ENCODE measurements around the gene LYSMD3. TPM values are rescaled to one million over a fixed set of nuclear protein-coding genes. Genes with fewer than 3 reads are reported as not detected.

Gene LYSMD3
- total RNA-seq, 4 donors from 2014 or later = 6.4 to 13.7 (median 8.4) TPM

GRCh38 chr5:90519081-90519480, 10.3 kb downstream of the LYSMD3 start:
- no peaks in the 10 kb centered on the region for H3K9me3 ChIP-seq
- TF ChIP-seq POLR2A (IDR thresholded peaks at IDR 0.05) (no peak), EP300 (IDR thresholded peaks at IDR 0.05) (no peak), CTCF (IDR thresholded peaks at IDR 0.05) (no peak), POLR2AphosphoS5 (IDR thresholded peaks at IDR 0.05) (no peak)
- H3K36me3 ChIP-seq = peaks cover 29% of the 10 kb centered on the region
- whole genome bisulfite sequencing = 95% methylated on average over 7 of the region's 7 CpGs
- no peaks in the 10 kb centered on the region for H3K27me3 ChIP-seq
- no peak for DNase-seq (ENCODE audit: low spot score in 2 of 2)
- H3K4me1 ChIP-seq = no peaks in the 10 kb centered on the region
- H3K4me3 ChIP-seq = no peak overlapping the region
- H3K27ac ChIP-seq = no peak overlapping the region

DNA sequence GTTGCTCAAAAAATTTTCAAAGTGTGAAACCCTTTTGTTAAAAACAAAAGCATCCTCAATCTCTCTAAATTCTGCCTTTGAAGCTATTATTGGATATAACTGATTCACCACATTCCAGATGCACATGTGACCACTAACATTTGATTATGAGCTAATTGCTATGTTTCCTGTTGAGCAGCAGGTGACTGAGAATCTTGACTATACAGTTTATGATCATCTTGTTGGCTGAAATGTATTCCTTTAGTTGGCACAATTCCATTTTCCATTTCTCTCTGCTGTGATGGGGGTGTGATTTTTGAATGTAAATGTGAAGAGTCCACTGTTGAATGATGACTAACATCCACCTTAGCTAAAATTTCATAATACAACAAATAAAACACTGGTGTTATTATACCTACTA, 10.7 kb downstream of the LYSMD3 start:
- TF ChIP-seq EP300 (IDR thresholded peaks at IDR 0.05) (no peak), POLR2AphosphoS5 (IDR thresholded peaks at IDR 0.05) (no peak), CTCF (IDR thresholded peaks at IDR 0.05) (no peak)
- H3K4me1 ChIP-seq = no peaks in the 10 kb centered on the region
- no peaks in the 10 kb centered on the region for H3K27me3 ChIP-seq
- H3K27ac ChIP-seq = no peak overlapping the region
- no peaks in the 10 kb centered on the region for H3K9me3 ChIP-seq
- DNase-seq (ENCODE audit: low spot score in 2 of 2) = no peak
- no peak overlapping the region for H3K4me3 ChIP-seq
- peaks cover 24% of the 10 kb centered on the region for H3K36me3 ChIP-seq

DNA sequence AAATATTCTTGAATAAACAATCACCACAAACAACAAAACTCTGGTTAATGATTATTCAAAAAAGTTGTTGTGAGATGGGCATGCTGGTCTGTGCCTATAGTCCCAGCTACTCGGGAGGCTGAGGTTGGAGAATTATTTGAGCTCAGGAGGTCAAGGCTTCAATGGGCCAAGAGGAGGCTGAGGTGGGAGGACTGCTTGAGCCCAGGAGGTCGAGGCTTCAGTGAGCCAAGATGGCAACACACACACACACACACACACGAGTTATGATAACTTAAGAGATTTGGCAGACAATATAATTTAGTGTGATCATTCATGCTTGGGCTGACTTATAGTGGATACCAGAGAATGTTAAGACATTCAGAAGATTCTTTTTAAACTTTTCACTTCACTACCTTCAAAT, 14.9 kb downstream of the LYSMD3 start:
- WGBS = 76% methylated on average over 3 of the region's 3 CpGs
- no peak for TF ChIP-seq EP300 (IDR thresholded peaks at IDR 0.05)
- TF ChIP-seq POLR2AphosphoS5 (IDR thresholded peaks at IDR 0.05) = no peak
- no peak for TF ChIP-seq CTCF (IDR thresholded peaks at IDR 0.05)
- TF ChIP-seq POLR2A (IDR thresholded peaks at IDR 0.05) = no peak
- no peaks in the 10 kb centered on the region for H3K4me1 ChIP-seq
- no peak for DNase-seq (ENCODE audit: low spot score in 2 of 2)
- no peak overlapping the region for H3K4me3 ChIP-seq
- H3K27ac ChIP-seq = no peak overlapping the region
- H3K9me3 ChIP-seq = no peaks in the 10 kb centered on the region
- peaks cover 6% of the 10 kb centered on the region for H3K36me3 ChIP-seq
- no peaks in the 10 kb centered on the region for H3K27me3 ChIP-seq

DNA sequence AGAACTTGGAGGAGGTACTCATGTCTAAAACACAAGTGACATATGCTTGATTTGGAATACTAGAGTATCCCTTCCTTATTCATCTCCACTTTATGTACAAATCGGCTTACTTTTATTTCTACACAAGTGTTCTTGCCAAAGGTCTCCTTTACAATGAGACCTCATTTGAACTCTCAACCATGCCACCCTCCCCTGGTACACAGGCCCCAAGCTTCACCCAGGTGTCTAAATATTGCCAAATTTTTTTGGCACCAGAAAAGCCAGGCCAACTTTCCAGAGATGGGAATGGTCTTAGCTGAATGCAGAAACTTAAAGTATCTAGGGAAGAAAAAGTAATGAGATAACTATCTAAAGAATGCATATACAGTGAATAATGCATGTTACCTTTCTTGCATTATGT, 18.9 kb downstream of the LYSMD3 start:
- H3K4me1 ChIP-seq = no peaks in the 10 kb centered on the region
- no peak overlapping the region for H3K27ac ChIP-seq
- no peaks in the 10 kb centered on the region for H3K27me3 ChIP-seq
- H3K4me3 ChIP-seq = no peak overlapping the region
- no peaks in the 10 kb centered on the region for H3K9me3 ChIP-seq
- 92% methylated on average over 1 of the region's 1 CpG for WGBS
- TF ChIP-seq CTCF (IDR thresholded peaks at IDR 0.05) (no peak), POLR2A (IDR thresholded peaks at IDR 0.05) (no peak)
- no peaks in the 10 kb centered on the region for H3K36me3 ChIP-seq
- no peak for DNase-seq (ENCODE audit: low spot score in 2 of 2)

- H3K27me3 ChIP-seq = no peaks in the 10 kb centered on the region
- no peaks in the 10 kb centered on the region for H3K4me1 ChIP-seq
- TF ChIP-seq CTCF (IDR thresholded peaks at IDR 0.05) (no peak), POLR2A (IDR thresholded peaks at IDR 0.05) (no peak), POLR2AphosphoS5 (IDR thresholded peaks at IDR 0.05) (no peak), EP300 (IDR thresholded peaks at IDR 0.05) (no peak)
- DNase-seq (ENCODE audit: low spot score in 2 of 2) = no peak
- no peak overlapping the region for H3K27ac ChIP-seq
- no peaks in the 10 kb centered on the region for H3K36me3 ChIP-seq
- no peak overlapping the region for H3K4me3 ChIP-seq
- H3K9me3 ChIP-seq = no peaks in the 10 kb centered on the region
Observed at GRCh38 chr5:90506221-90506620, 23.2 kb downstream of the LYSMD3 start.
